AG09319 (cell line): ENCODE measurements around the gene PPP4R3B.

Experiments used
- DNase-seq: peaks from one replicate; pipeline ENCODE4 v3.0.0-alpha.2; 2010; ENCODE audit warnings: low read depth; ENCODE audit errors: extremely low read depth
- TF ChIP-seq, protein P1 (sequence below): IDR thresholded peaks from 2 replicates; pipeline ENCODE4 v1.5.1; 2011; ENCODE audit warnings: low read depth, mild to moderate bottlenecking, inconsistent platforms, low read length, moderate library complexity

The PPP4R3B gene

DNA sequence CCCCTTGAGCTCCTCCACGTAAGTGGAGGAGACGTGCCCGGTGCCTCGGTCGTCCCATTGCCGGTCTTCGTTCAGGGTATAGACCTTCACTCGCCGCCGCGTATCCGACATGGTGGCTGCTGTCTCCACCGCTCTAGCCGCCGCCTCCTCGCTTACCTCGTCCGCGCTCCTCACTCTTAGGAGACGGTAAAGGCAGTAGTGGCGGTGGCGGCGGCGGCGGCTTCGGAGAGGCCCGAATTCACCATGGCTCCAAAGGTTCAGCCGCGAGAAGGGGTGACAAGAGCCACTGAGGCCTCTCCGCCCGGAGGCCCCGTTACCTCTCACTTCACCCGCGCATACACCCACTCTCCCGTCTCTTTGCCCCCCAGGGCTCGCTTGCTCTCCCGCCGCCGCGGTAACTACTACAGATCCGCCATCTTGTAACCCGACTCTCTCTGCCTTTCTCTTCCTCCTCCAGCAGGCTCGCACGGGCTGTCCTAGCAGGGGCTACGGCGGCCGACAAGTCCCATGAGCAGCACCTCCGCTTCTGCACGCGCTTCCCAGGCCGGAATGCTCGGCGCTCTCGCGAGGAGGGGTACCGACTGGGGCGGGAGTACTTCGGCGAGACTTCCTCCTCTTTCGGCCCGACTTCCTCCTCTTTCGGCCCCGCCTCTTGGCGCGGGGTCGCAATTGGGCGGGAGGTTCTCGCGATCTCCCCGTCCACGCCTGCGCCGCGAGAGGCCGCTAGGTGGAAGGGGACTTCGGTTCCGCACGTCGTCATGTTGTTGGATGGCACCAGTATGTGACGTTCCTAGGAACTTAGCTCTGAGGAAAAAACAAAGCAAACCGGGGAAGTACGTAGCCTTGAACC lies at the start of gene PPP4R3B:
TSS of gene PPP4R3B (minus strand) at position 448 of the 850 bp plus-strand sequence. CDS start at position 111, 337 bp downstream.
- TF ChIP-seq, protein P1, sequence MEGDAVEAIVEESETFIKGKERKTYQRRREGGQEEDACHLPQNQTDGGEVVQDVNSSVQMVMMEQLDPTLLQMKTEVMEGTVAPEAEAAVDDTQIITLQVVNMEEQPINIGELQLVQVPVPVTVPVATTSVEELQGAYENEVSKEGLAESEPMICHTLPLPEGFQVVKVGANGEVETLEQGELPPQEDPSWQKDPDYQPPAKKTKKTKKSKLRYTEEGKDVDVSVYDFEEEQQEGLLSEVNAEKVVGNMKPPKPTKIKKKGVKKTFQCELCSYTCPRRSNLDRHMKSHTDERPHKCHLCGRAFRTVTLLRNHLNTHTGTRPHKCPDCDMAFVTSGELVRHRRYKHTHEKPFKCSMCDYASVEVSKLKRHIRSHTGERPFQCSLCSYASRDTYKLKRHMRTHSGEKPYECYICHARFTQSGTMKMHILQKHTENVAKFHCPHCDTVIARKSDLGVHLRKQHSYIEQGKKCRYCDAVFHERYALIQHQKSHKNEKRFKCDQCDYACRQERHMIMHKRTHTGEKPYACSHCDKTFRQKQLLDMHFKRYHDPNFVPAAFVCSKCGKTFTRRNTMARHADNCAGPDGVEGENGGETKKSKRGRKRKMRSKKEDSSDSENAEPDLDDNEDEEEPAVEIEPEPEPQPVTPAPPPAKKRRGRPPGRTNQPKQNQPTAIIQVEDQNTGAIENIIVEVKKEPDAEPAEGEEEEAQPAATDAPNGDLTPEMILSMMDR, result peak; percentile 38
- DNase-seq, result peak; percentile 99

DNA sequence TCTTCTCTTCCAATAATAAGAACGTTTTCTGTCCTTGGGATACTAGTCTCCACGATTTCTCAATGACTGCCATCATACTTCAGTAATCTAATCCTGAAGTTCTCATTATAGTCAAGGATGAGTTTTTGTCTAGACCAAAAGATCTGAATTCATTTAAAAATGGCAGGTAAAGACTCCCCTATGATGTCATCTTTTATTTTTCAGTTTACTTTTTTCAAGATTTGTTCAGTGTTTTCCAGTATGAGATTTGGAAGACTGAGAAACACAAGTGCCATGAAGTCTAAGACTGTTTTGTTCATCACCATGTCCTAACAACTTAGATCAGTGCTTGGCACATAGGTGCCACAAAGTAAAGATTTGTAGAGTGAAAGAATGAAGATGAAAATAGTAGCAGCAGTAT lies 35.8 kb upstream of the PPP4R3B start:
- TF ChIP-seq, protein P1, result no peak
- no peak for DNase-seq

- TF ChIP-seq, protein P1, result no peak
These were observed 31.8 kb upstream of the PPP4R3B start for GRCh38 chr2:55649211-55649610.

DNA sequence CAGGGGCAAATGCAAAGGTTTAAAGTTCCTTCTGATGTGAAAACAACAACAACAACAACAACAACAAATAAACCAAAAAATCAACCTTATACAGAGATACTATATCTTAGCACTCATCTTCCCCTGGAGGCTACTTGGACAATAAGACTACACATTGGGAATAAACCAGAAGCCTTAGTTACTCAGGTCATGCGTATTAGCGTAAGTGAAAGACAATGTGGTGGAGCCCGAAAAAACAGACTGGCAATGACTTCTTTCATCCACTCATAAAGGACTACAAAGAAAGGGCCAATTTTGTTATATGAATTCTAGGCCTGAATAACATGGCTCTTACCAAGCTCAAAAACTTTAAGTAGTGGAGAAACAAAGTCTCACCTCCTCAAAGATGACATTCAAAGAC lies 19.4 kb upstream of the PPP4R3B start:
- TF ChIP-seq, protein P1, result no peak
- DNase-seq, result no peak

More at GRCh38 chr2:55649211-55649610, 31.8 kb upstream of the PPP4R3B start:
- DNase-seq, result no peak

- TF ChIP-seq, protein P1, result no peak
- DNase-seq, result no peak
These were observed 11.5 kb upstream of the PPP4R3B start for GRCh38 chr2:55628931-55629330.

GRCh38 chr2:55627915-55628314 lies 10.5 kb upstream of the PPP4R3B start:
- TF ChIP-seq, protein P1, result no peak

DNA sequence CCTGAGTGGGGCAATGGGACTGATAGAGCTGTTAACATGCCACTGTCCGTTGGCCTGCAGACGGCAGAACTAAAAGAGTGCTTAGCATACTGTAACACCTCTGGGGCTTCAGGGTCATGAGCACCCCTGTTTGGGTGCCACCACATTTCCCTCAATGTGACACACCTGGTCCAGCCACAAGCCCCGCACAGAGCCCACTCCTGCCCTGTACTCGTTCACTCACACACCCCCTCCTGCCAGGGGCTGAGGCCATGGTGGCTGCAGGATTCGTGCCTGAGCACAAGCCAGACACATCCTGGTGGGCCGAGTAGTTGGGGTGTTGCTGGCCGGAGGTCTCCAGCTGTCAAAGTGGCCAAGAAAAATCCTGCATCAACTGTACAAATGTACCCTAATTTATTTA lies 4.4 kb upstream of the PPP4R3B start:
- TF ChIP-seq, protein P1, result no peak
- no peak for DNase-seq

More at GRCh38 chr2:55627915-55628314, 10.5 kb upstream of the PPP4R3B start:
- no peak for DNase-seq
